H1 (cell line): Measurements from ENCODE around the gene ADGRG2. TPM values are rescaled to one million over a fixed set of nuclear protein-coding genes. Genes with fewer than 3 reads are reported as not detected.
A peak's percentile ranks its signal among the peaks of the same experiment; 100 is the strongest.

Experiments
- CTCF ChIA-PET: fragments of 300-600 bp; sonication (Branson Sonifier 250); formaldehyde crosslinking; loops from one replicate; lab custom pipeline; 2021; ENCODE audit not compliant: partially characterized antibody; lab: Charles Lee
- POLR2A ChIA-PET: fragments of 300-600 bp; sonication (Branson Sonifier 250); formaldehyde crosslinking; loops from one replicate; lab custom pipeline; 2021; ENCODE audit warnings: inconsistent platforms; ENCODE audit not compliant: partially characterized antibody; lab: Charles Lee
- DNase-seq, 2 experiments: peaks; one replicate each; pipeline versions ENCODE4 v3.0.0 to v3.0.0-alpha.2; 2010 to 2022; ENCODE audit warnings: low spot score in 2 of 2, low read depth in 1 of 2, mixed read lengths in 1 of 2
- FAIRE-seq: peaks from 2 replicates; lab custom pipeline; 2011; peaks lifted over from hg19 to GRCh38; lab: Jason Lieb, UNC
- H2AFZ ChIP-seq: 2 replicates; pipeline ENCODE4 v1.8.1; 2012; ENCODE audit warnings: low read length, inconsistent platforms
- H2AK5ac ChIP-seq: 2 replicates; pipeline ENCODE4 v1.6.1; 2013; ENCODE audit warnings: low read depth, low read length
- H2BK120ac ChIP-seq: replicated peaks from 2 replicates; pipeline ENCODE3; 2013; ENCODE audit warnings: low read depth, low read length, inconsistent platforms
- H2BK12ac ChIP-seq: 2 replicates; pipeline ENCODE4 v1.6.1; 2013; ENCODE audit warnings: low read depth, low read length
- H2BK15ac ChIP-seq: 2 replicates; pipeline ENCODE4 v1.6.1; 2013; ENCODE audit warnings: low read length
- H2BK20ac ChIP-seq: 2 replicates; pipeline ENCODE4 v1.6.1; 2013; ENCODE audit warnings: low read length
- H2BK5ac ChIP-seq: 2 replicates; pipeline ENCODE4 v1.6.1; 2013; ENCODE audit warnings: low read depth, low read length
- H3K14ac ChIP-seq: 2 replicates; pipeline ENCODE4 v1.6.1; 2013; ENCODE audit warnings: inconsistent platforms; ENCODE audit not compliant: insufficient read length
- H3K18ac ChIP-seq: 2 replicates; pipeline ENCODE4 v1.6.1; 2013; ENCODE audit warnings: low read length; ENCODE audit errors: extremely low read depth
- H3K23ac ChIP-seq: 2 replicates; pipeline ENCODE4 v1.6.1; 2013; ENCODE audit warnings: inconsistent platforms; ENCODE audit not compliant: insufficient read length
- H3K23me2 ChIP-seq: 2 replicates; pipeline ENCODE4 v1.6.1; 2013; ENCODE audit warnings: low read depth, low read length
- H3K27ac ChIP-seq: 2 replicates; pipeline ENCODE4 v1.6.1; 2011; ENCODE audit warnings: low read depth, low read length, inconsistent platforms
- H3K27me3 ChIP-seq, 4 experiments: replicated peaks in 1 of 4; 1 replicate in 1 of 4; 2 replicates in 3 of 4; pipeline versions ENCODE4 v1.6.1 to v1.8.1; 2011 to 2013; ENCODE audit warnings: low read length in 3 of 4, mild to moderate bottlenecking in 3 of 4, inconsistent platforms in 2 of 4, mixed read lengths in 2 of 4, moderate library complexity in 1 of 4; ENCODE audit not compliant: control insufficient read depth in 3 of 4, insufficient read depth in 3 of 4; ENCODE audit errors: extremely low read depth in 1 of 4
- H3K36me3 ChIP-seq, 4 experiments: 2 replicates each; pipeline versions ENCODE4 v1.6.1 to v1.8.1; 2011 to 2013; ENCODE audit warnings: mild to moderate bottlenecking in 4 of 4, low read length in 3 of 4, moderate library complexity in 2 of 4, control low read depth in 1 of 4, inconsistent platforms in 1 of 4; ENCODE audit not compliant: insufficient read depth in 4 of 4, control insufficient read depth in 2 of 4
- H3K4ac ChIP-seq: replicated peaks from 2 replicates; pipeline ENCODE3; 2013; ENCODE audit warnings: low read length, low read depth, mixed read lengths, inconsistent platforms; ENCODE audit not compliant: insufficient read length
- H3K4me1 ChIP-seq, 4 experiments: replicated peaks in 1 of 4; 1 replicate in 1 of 4; 2 replicates in 3 of 4; pipeline versions ENCODE4 v1.6.1 to v1.8.1; 2011 to 2013; ENCODE audit warnings: low read length in 3 of 4, inconsistent platforms in 2 of 4, mixed read lengths in 1 of 4; ENCODE audit not compliant: insufficient read depth in 4 of 4, control insufficient read depth in 3 of 4
- H3K4me2 ChIP-seq, 2 experiments: 2 replicates each; pipeline versions ENCODE4 v1.6.1 to v1.8.1; 2011 to 2013; ENCODE audit warnings: low read depth in 2 of 2, low read length in 2 of 2, control low read depth in 1 of 2, inconsistent platforms in 1 of 2, mild to moderate bottlenecking in 1 of 2; ENCODE audit not compliant: insufficient read depth in 1 of 2
- H3K4me3 ChIP-seq, 4 experiments: fragments of 200-600, 300-600 bp in 1 of 4; sonication (generic), shearing (Covaris generic), sonication (Bioruptor Twin) in 1 of 4; 2 replicates each; pipeline versions ENCODE4 v1.5.1 to v1.8.1; 2011 to 2016; ENCODE audit warnings: low read length in 4 of 4, low read depth in 3 of 4, control low read depth in 2 of 4, inconsistent platforms in 2 of 4, mild to moderate bottlenecking in 2 of 4, mixed read lengths in 1 of 4, moderate library complexity in 1 of 4; ENCODE audit not compliant: insufficient read depth in 2 of 4; ENCODE audit errors: extremely low read depth in 1 of 4
- H3K56ac ChIP-seq: replicated peaks from 2 replicates; pipeline ENCODE3; 2013; ENCODE audit warnings: low read depth, mild to moderate bottlenecking, mixed read lengths, low read length, inconsistent platforms; ENCODE audit not compliant: insufficient read length
- H3K79me1 ChIP-seq: 2 replicates; pipeline ENCODE4 v1.6.1; 2013; ENCODE audit warnings: low read depth, low read length, control low read depth
- H3K79me2 ChIP-seq, 2 experiments: 2 replicates each; pipeline versions ENCODE4 v1.6.1 to v1.8.1; 2012 to 2013; ENCODE audit warnings: low read length in 2 of 2, mild to moderate bottlenecking in 2 of 2, inconsistent platforms in 1 of 2; ENCODE audit not compliant: insufficient read depth in 2 of 2, control insufficient read depth in 1 of 2
- H3K9ac ChIP-seq, 4 experiments: replicated peaks in 1 of 4; 1 replicate in 1 of 4; 2 replicates in 3 of 4; pipeline versions ENCODE4 v1.6.1 to v1.8.1; 2011 to 2013; ENCODE audit warnings: low read depth in 3 of 4, low read length in 3 of 4, control low read depth in 2 of 4, mild to moderate bottlenecking in 2 of 4, moderate library complexity in 2 of 4, inconsistent platforms in 1 of 4; ENCODE audit errors: extremely low read depth in 1 of 4
- H3K9me3 ChIP-seq, 2 experiments: 2 replicates each; pipeline versions ENCODE4 v1.6.1 to v1.8.1; 2012 to 2013; ENCODE audit warnings: mild to moderate bottlenecking in 2 of 2, moderate library complexity in 2 of 2, control low read depth in 1 of 2, inconsistent platforms in 1 of 2, low read depth in 1 of 2, low read length in 1 of 2, mixed read lengths in 1 of 2; ENCODE audit not compliant: insufficient read depth in 2 of 2
- H4K20me1 ChIP-seq, 2 experiments: replicated peaks in 1 of 2; 2 replicates each; pipeline versions ENCODE3 to v1.8.1; 2011 to 2013; ENCODE audit warnings: inconsistent platforms in 2 of 2, low read length in 2 of 2, mild to moderate bottlenecking in 1 of 2; ENCODE audit not compliant: insufficient read depth in 2 of 2, control insufficient read depth in 1 of 2
- H4K5ac ChIP-seq: 2 replicates; pipeline ENCODE4 v1.6.1; 2013; ENCODE audit warnings: low read length, low read depth, mixed read lengths, inconsistent platforms; ENCODE audit not compliant: insufficient read length
- H4K8ac ChIP-seq: 2 replicates; pipeline ENCODE4 v1.8.0; 2013; ENCODE audit warnings: mild to moderate bottlenecking, moderate library complexity, low read length, inconsistent platforms; ENCODE audit not compliant: insufficient read depth; ENCODE audit errors: extremely low read depth
- H4K91ac ChIP-seq: replicated peaks from 2 replicates; pipeline ENCODE3; 2013; ENCODE audit warnings: low read length, mixed read lengths, inconsistent platforms; ENCODE audit not compliant: insufficient read length
- CREB1 ChIP-seq: IDR thresholded peaks from 2 replicates; pipeline ENCODE4 v1.6.1; 2012; ENCODE audit warnings: inconsistent platforms
- EGR1 ChIP-seq: IDR thresholded peaks from 2 replicates; pipeline ENCODE4 v1.6.1; 2011; ENCODE audit warnings: low read depth, low read length, borderline replicate concordance
- GABPA ChIP-seq: IDR thresholded peaks from 2 replicates; pipeline ENCODE4 v1.6.1; 2011; ENCODE audit warnings: mild to moderate bottlenecking, low read length, moderate library complexity, borderline replicate concordance; ENCODE audit not compliant: insufficient read depth
- KDM4A ChIP-seq: IDR thresholded peaks from one replicate; pipeline ENCODE4 v1.7.1; 2012; ENCODE audit warnings: low read depth, mild to moderate bottlenecking, moderate library complexity, low read length, inconsistent platforms; ENCODE audit not compliant: severe bottlenecking
- KDM5A ChIP-seq: fragments of 200-600 bp; IDR thresholded peaks from 2 replicates; pipeline ENCODE4 v1.7.1; 2012; ENCODE audit warnings: mild to moderate bottlenecking, low read length, inconsistent platforms, mixed read lengths
- PHF8 ChIP-seq: fragments of 200-600 bp; sonication (generic); conservative IDR thresholded peaks from 2 replicates; pipeline ENCODE4 v1.7.1; 2012; ENCODE audit warnings: low read depth, mild to moderate bottlenecking, inconsistent platforms, low read length, moderate library complexity
- POLR2AphosphoS5 ChIP-seq: IDR thresholded peaks from 2 replicates; pipeline ENCODE4 v1.6.1; 2011; ENCODE audit warnings: low read depth, low read length
- SP4 ChIP-seq: IDR thresholded peaks from 2 replicates; pipeline ENCODE4 v1.6.1; 2012; ENCODE audit warnings: low read length, inconsistent platforms
- WGBS, 2 experiments: shearing (Covaris generic) in 1 of 2; methylation state at CpG; one replicate each; pipeline versions ENCODE4 v1.1.6 to v1.1.7; 2013 to 2015; ENCODE audit warnings: low lambda C conversion rate in 2 of 2, mixed read lengths in 2 of 2, inconsistent platforms in 1 of 2, low coverage in 1 of 2, missing lambda C conversion rate in 1 of 2; ENCODE audit not compliant: insufficient replicate concordance in 2 of 2, insufficient coverage in 1 of 2, insufficient read length in 1 of 2; ENCODE audit errors: extremely low coverage in 1 of 2, missing lambda C conversion rate in 1 of 2; 5-methylcytosine and 5-hydroxymethylcytosine counted together
- polyA plus RNA-seq, 7 experiments: library from polyadenylated mRNA; depleted of rRNA in 3 of 7; stranded (reverse) in 5 of 7; unstranded in 2 of 7; fragments of >200 nt in 5 of 7; fragments of 200-250 nt in 2 of 7; gene quantifications; 1 replicate in 5 of 7; 2 replicates in 1 of 7; 4 replicates in 1 of 7; pipeline versions ENCODE4 v1.2.1 to v1.2.3, GENCODE V29; 2011 to 2013; ENCODE audit warnings: missing spikeins in 2 of 7, mixed read lengths in 2 of 7
- total RNA-seq: library from RNA; stranded (reverse); fragmentation: NEBNext Ultra II Directional; extraction: Animal tissue kit (Norgen Biotek cat#: 25700); gene quantifications from 2 replicates; pipeline ENCODE4 v1.2.1, GENCODE V29; 2021
- TF ChIP-seq, protein P1 (sequence below), 3 experiments: IDR thresholded peaks; 1 replicate in 2 of 3; 2 replicates in 1 of 3; pipeline versions ENCODE4 v1.5.1 to v1.6.1; 2011; ENCODE audit warnings: low read length in 3 of 3, mild to moderate bottlenecking in 3 of 3, inconsistent platforms in 2 of 3, low read depth in 1 of 3, moderate library complexity in 1 of 3; ENCODE audit not compliant: insufficient read depth in 1 of 3; ENCODE audit errors: control extremely low read depth in 1 of 3

Gene ADGRG2
- total and polyA plus RNA-seq, 2 of the 8 experiments (the other 6 are each of a cell fraction or from before 2014, with no cell fraction given) = 8.9 to 13.3 TPM

- CTCF ChIA-PET = interaction anchor here (0.6 to 1.9 kb wide), 4 partner anchors 14 to 349 kb away, joined by 3 to 5 read pairs (median 4); no protein-coding TSS in a partner anchor
- Histone ChIP-seq H3K23me2 (no peaks in the 10 kb centered on the region; the same call in 1 of the 2 replicates), H3K4me2 (peak overlapping the region; percentile 74 to 76)
- TF ChIP-seq SP4 = peak; percentile 62; the same call in 1 of the 2 replicates
- peak; percentile 94 for TF ChIP-seq GABPA
- TF ChIP-seq PHF8 = peak; percentile 78
- no peak for TF ChIP-seq EGR1
- TF ChIP-seq, protein P1, sequence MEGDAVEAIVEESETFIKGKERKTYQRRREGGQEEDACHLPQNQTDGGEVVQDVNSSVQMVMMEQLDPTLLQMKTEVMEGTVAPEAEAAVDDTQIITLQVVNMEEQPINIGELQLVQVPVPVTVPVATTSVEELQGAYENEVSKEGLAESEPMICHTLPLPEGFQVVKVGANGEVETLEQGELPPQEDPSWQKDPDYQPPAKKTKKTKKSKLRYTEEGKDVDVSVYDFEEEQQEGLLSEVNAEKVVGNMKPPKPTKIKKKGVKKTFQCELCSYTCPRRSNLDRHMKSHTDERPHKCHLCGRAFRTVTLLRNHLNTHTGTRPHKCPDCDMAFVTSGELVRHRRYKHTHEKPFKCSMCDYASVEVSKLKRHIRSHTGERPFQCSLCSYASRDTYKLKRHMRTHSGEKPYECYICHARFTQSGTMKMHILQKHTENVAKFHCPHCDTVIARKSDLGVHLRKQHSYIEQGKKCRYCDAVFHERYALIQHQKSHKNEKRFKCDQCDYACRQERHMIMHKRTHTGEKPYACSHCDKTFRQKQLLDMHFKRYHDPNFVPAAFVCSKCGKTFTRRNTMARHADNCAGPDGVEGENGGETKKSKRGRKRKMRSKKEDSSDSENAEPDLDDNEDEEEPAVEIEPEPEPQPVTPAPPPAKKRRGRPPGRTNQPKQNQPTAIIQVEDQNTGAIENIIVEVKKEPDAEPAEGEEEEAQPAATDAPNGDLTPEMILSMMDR (IDR thresholded peaks at IDR 0.05; ENCODE audit: control extremely low read depth in 1 of 3, insufficient read depth in 1 of 3, low read depth in 1 of 3, low read length in 3 of 3) = peak in 2 of 3 experiments; percentile 3 to 17; a peak in 2 of 4 replicates
- TF ChIP-seq POLR2AphosphoS5 = peak; percentile 58; the same call in 1 of the 2 replicates
- TF ChIP-seq CREB1 = 0 out of 2 replicates have a peak, but pooled peaks have one; percentile 6
- TF ChIP-seq KDM5A = no peak
- TF ChIP-seq KDM4A = peak; percentile 55
These were observed 137.7 kb downstream of the ADGRG2 start for GRCh38 chrX:18984381-18985185.

More at GRCh38 chrX:18984381-18985185, 137.7 kb downstream of the ADGRG2 start:
- no peak overlapping the region for H3K4ac ChIP-seq
- no peak overlapping the region for H2AK5ac ChIP-seq
- no peaks in the 10 kb centered on the region for H3K27me3 ChIP-seq
- peak overlapping the region; percentile 69 for H3K56ac ChIP-seq
- no peak overlapping the region for H3K14ac ChIP-seq
- H3K4me1 ChIP-seq = peaks cover 0 to 3% (median under 1%) of the 10 kb centered on the region in 4 experiments; a peak in 2 of 7 replicates
- FAIRE-seq (no peak), DNase-seq (peak in 1 of 2 experiments; percentile 75)
- H2AFZ ChIP-seq = no peak overlapping the region
- no peak overlapping the region for H2BK15ac ChIP-seq
- H3K79me2 ChIP-seq = peaks cover 0 to 18% of the 10 kb centered on the region in 2 experiments; a peak in 2 of 4 replicates
- H3K23ac ChIP-seq = no peak overlapping the region
- POLR2A ChIA-PET = no interaction called here
- peak overlapping the region; percentile 66 for H4K5ac ChIP-seq
- WGBS, 2 experiments = 0% methylated on average over 7 of the region's 71 CpGs; no CpG with 5 or more reads in 1 of the 2 experiments
- H2BK120ac ChIP-seq = no peak overlapping the region
- no peak overlapping the region for H2BK5ac ChIP-seq
- no peak overlapping the region for H3K18ac ChIP-seq
- no peak overlapping the region for H2BK12ac ChIP-seq
- H3K9me3 ChIP-seq = no peaks in the 10 kb centered on the region
- H3K36me3 ChIP-seq = no peaks in the 10 kb centered on the region
- peak overlapping the region; percentile 43 to 83 (median 56) for H3K9ac ChIP-seq
- no peak overlapping the region for H2BK20ac ChIP-seq
- H3K4me3 ChIP-seq = peak overlapping the region; percentile 73 to 90 (median 83)
- peak overlapping the region; percentile 73 for H3K27ac ChIP-seq
- H4K20me1 ChIP-seq = no peaks in the 10 kb centered on the region
- H4K8ac ChIP-seq = no peak overlapping the region
- no peaks in the 10 kb centered on the region for H3K79me1 ChIP-seq
- no peak overlapping the region for H4K91ac ChIP-seq
